Esophagus mucosa (tissue), 1 donor: ENCODE data around the gene KCNK2. TPM values are rescaled to one million over a fixed set of nuclear protein-coding genes. Genes with fewer than 3 reads are reported as not detected.
"Not testable (repeated sequence)": the region's sequence is repeated elsewhere in the genome, so short reads cannot be mapped to it uniquely, and the experiment has no call there.

Source experiments
- ATAC-seq: fragments of 200-7000 bp; cut with Tn5 transposase; one replicate; pipeline ENCODE4 v1.9.1; 2020
- total RNA-seq: library from RNA; stranded (reverse); gene quantifications from one replicate; pipeline ENCODE4 v1.2.4, GENCODE V29; 2023
- donor health status: DM: yes; HTN: yes; CAD: no.

Gene KCNK2
- total RNA-seq, 1 donor from 2014 or later, result 0.08 TPM

DNA sequence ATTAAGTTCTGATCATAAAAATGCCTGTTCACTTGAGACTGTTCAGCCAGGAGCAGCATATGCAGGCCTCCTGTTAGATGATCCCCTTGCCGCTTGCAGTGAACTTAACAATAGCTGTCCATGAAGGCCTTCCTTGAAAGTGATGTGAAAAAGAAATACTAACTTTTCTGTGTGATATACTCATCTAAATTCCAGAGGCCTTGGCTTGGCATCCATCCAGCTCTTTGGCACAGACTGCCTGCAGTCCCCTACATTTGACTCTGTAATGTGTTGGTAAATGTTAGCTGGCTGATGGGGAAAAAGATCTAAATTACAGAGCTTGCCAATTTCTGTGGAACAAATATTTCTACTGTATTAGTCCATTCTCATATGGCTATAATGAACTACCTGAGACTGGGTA is 73.7 kb downstream of the KCNK2 start:
- no peak for ATAC-seq

DNA sequence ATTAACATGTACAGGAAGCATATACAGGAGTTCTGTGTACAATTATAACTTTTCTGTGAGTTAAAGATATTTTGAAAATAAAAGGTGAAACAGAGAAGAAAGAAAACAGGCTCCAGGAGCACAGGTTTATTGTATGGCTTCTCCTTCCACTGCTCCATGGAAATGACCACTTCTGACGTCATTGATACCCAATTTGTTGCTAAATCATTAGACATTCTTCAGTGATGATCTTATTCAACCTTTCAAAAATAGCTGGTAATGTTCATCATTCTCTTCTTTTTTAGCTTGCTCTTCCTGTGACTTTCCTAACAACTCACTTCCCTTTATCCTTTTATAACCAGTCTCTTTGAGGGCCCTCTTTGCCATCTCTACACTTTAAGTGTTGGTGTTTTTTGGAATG is 77.8 kb downstream of the KCNK2 start:
- ATAC-seq, result no peak

DNA sequence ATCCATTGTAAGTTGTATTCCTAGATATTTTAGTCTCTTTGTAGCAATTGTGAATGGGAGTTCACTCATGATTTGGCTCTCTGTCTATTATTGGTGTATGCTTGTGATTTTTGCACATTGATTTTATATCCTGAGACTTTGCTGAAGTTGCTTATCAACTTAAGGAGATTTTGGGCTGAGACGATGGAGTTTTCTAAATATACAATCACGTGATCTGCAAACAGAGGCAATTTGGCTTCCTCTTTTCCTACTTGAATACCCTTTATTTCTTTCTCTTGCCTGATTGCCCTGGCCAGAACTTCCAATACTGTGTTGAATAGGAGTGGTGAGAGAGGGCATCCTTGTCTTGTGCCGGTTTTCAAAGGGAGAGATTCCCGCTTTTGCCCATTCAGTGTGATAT is 80.6 kb downstream of the KCNK2 start:
- ATAC-seq, result not testable (repeated sequence)

- ATAC-seq, result no peak
Observed at GRCh38 chr1:215166886-215167285, 84.3 kb downstream of the KCNK2 start.

GRCh38 chr1:215181518-215181917 is 99.0 kb downstream of the KCNK2 start:
- no peak for ATAC-seq

DNA sequence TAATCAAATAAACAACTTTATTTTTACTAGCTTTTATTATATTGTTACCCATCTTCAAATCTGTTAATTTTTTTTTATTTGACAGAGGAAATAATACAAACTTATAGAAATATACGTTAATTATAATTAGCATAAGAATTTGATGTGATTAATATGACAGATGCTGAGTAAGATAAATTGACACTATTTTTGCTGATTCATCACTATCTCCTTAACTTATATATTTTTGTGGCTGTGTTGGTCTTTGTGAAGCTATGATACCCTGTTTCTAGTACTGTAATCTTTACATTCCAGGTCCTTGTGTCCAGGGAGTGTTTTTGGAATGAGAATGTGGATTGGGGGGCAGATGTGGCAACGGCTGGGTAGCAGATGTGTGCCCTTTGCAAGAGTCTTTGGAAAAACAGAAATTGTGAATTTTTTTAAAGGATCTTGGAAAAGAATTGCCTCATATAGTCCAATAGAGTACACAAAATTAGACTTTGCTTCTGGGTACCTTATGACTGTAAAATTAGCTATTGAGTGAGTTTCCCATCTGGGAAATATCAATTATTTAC is 102.6 kb downstream of the KCNK2 start:
- no peak for ATAC-seq

DNA sequence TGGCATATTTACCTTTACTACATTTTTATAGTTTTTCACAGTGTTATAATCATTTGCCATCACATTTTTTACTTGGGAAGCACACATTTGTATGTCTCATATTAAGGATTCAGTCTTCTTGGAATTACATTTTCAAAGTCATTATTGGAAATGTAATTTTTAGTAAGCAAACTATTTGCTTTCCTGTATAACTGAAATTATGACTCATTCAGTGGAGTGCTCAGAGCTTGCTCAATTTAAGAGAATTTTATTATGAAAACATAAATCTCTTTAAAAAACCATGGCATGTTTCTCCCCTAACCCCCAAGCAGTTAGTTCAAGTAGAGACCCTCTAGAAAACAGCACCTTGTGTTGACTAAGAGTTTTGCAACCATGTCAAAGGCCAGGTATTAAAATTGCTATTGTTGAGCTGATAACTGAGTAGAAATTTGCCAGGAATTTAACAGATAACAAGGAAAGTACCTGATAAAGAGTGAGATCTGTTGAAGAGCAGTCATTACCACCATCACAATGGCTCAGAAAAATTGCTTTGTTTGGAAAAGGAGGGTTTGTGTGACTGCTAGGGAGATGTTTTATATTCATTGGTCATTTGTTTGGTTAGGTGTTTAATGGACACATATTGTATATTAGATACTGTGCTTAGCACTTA is 105.9 kb downstream of the KCNK2 start:
- no peak for ATAC-seq

GRCh38 chr1:215192306-215192705 is 109.8 kb downstream of the KCNK2 start:
- no peak for ATAC-seq

DNA sequence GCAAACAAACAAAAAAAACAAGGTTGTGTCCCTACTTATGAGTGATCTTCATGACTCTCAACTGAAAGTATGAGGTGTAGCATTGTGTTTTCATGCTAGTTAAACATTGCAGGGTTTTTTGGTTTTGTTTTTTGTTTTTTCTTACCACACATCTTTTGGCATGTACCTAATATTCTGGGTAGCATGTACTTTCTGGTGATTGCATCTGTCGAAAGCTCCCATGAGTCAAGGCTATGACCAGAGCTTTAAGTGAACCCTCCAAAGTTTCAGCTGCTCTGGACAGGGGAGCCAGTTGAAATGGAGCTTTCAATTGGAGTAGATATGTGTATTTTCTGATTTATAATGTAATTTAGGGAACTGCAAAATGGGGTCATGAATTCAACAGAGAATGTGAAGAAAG is 115.5 kb downstream of the KCNK2 start:
- no peak for ATAC-seq

DNA sequence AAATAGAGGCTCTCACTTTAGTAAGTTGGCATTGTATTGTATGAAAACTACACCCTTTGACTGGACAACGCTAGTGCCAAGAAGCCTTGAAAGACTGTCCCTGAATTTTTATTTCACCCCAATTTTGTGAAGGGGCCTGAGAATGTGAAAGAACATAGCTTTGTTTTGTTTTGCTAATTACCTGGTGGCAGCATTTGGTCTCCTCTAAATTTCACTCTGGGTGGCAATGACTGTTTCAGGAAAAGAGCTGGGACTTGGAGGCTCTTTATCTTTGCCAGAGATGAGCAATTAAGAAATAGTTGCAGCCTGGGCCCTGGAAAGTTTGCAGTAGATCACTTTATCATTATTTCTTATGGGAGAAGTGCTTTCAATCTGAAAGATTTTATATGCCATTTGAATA is 117.6 kb downstream of the KCNK2 start:
- no peak for ATAC-seq

GRCh38 chr1:215201283-215201682 is 118.7 kb downstream of the KCNK2 start:
- ATAC-seq, result no peak

DNA sequence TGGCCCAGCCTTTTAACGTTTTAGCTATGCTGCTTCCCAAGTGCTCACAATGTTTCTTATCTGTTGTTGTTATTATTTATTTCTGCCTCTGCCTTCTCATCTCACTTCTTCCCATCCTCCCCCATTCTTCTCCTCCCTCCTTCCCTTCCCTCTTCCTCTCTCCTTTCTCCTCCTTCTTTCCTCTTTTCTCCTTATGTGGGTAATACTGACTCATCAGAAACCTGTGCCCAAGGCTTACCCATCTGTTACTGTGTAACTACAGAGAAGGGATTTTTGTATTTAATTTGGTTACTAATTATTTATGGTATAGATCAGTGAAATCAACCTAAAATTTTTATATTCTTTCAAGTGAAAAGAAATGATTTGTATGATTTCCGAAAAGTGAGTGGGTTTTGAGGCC is 120.3 kb downstream of the KCNK2 start:
- ATAC-seq, result no peak

DNA sequence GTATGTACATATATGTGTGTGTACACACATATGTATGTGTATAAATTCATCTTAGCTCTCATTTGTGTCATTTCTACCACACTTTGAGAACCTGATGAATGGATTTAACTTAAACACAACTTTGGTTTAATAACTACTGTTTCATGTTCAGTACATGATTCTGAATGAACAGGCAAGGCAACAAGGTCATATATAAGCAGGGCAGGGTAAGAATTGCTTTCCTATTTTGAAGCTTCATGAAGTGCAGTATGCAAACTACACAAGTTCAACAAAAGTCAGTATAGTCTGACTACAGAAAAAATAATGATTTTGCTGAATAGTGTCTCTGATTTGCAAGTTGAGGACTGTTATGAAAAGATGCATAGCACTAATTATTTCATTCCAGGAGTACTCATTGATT is 127.6 kb downstream of the KCNK2 start:
- no peak for ATAC-seq

- ATAC-seq, result no peak
Observed at GRCh38 chr1:215215846-215216245, 133.3 kb downstream of the KCNK2 start.

- ATAC-seq, result no peak
Observed at GRCh38 chr1:215219372-215219771, 136.8 kb downstream of the KCNK2 start.

- ATAC-seq, result no peak
Observed at GRCh38 chr1:215220346-215220745, 137.8 kb downstream of the KCNK2 start.

DNA sequence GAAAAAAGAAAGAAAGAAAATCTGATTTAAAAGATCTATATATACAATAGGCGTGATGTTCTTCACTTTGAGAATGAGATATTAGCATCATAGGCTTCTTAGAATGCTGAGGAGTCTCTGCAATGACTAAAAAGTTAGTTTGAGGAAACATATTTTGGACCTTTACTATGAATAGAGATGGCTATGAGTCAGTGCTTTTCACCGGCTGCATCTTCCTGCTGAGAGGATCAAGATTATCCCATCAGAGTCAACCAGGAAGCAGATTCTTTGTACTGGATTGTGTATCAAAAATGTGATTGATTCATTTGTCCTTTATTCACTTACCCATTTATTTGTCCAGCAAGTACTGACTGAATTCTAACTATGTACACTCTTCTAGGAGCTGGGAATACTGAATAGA is 144.2 kb downstream of the KCNK2 start:
- ATAC-seq, result no peak

DNA sequence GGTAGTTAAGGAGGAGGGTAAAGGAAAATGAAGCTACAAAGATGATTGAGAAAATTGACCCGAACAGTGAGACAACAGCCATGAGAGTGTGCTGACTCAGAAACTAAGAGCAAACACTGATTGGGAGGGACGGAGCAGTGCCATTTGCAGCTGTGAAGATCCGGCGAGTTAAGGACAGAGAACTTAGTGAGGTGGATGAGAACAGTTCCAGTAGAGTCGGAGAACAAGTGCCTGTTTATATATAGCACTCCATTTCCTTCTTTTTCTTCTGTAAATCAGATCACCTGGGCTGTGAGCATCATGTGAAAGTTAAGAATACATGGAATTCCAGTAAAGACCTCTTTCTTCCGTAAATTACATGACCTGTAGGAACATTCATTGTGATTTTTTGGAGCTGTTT is 145.7 kb downstream of the KCNK2 start:
- ATAC-seq, result no peak

GRCh38 chr1:215241451-215241850 is 158.9 kb downstream of the KCNK2 start:
- ATAC-seq, result no peak

- no peak for ATAC-seq
Observed at GRCh38 chr1:215243345-215244054, 161.0 kb downstream of the KCNK2 start.

DNA sequence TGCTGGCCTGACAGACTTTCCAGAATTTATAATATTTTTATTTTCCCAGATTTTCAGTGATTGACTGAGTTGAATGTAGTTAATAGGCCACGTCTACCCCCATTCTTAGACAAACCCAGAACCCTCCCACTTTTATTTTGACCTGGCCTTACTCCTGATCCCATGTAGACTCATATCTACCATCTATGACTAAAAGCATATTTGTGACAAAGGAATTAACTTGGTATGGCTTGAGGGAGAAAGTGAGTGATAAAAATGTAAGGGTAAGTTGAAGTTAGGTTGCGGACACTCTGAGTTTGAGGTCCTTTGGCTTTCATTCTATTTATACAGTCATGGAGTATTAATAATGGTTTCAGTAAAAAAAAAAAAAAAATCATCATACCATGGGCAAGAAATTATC is 168.4 kb downstream of the KCNK2 start:
- ATAC-seq, result no peak

- ATAC-seq, result no peak
Observed at GRCh38 chr1:215251428-215251827, 168.9 kb downstream of the KCNK2 start.

DNA sequence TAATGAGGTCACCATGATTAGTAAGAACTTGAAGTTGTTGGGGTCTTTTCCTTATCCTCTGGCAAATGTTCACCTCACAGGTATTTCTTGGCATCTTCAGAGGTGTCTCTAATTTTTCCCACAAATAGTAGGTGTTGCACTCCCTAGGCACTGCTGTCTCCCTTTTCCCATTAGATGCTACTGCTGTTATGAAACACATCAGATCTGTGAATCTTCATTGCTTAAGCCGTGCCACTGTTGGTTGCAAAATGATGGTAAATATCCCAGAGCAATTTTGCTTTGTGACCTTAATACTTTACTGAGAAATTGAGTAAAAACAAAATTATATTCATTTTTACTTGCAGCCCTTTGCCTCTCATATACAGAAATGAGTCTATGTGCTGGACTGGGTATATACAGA is 169.6 kb downstream of the KCNK2 start:
- ATAC-seq, result no peak

DNA sequence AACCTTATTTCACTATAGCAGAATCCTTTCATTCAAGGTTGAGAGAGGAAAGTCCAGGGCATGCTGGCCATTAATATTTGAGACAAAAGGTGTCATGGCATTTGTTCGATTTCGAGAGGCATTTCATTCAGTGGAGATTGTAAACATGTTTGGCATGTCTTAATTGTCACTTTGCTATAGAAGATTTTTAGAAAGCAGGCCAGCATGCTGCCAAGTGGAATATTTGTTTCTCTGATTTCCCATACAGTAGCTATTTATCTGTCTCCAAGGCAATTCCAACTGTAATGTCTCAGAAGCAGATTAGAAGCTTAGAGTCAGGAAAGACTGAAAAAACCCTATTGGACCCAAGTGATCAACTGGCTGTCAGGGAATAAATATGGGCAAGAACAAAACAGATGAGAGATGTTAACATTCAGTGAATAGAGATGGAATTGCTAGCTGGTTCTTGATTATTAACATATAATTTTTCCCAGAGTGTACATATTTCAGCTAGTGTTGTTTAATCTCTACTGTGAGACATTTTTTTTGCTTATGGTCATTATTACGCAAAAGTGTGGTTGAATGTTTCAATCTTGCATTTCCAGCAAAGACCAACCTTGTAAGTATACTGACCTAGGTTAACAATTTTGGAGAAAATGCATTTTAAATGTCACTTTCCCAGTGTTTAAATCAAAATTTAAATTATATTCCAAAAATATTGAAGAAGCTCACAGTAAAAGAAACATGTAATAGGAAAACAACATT is 174.6 kb downstream of the KCNK2 start:
- ATAC-seq, result no peak
